Measurements from ENCODE around the gene RRP9. TPM values are rescaled to one million over a fixed set of nuclear protein-coding genes. Genes with fewer than 3 reads are reported as not detected.

RRP9 gene
- total and polyA plus RNA-seq, 2 donors (not counting 1 experiment from before 2014, with no cell fraction given): 10.6 to 19.7 TPM

- no peaks in the 10 kb centered on the region for H4K20me1 ChIP-seq (ENCODE audit: control insufficient read depth, extremely low read depth, insufficient read depth, low read length)
- no peaks in the 10 kb centered on the region for H3K79me2 ChIP-seq (ENCODE audit: control insufficient read depth, insufficient read depth, low read length)
- no peak overlapping the region for H3K4me2 ChIP-seq (ENCODE audit: extremely low read depth, insufficient read depth, low read length)
- no peaks in the 10 kb centered on the region for H3K9me3 ChIP-seq (ENCODE audit: control insufficient read depth, insufficient read depth, low read depth, low read length)
- no peak overlapping the region for H3K27ac ChIP-seq (ENCODE audit: insufficient read depth, low read length)
- no peak overlapping the region for H2AFZ ChIP-seq (ENCODE audit: low read length)
- DNase-seq (ENCODE audit: low read depth in 2 of 2): no peak
- H3K36me3 ChIP-seq (ENCODE audit: control insufficient read depth, insufficient read depth, low read length): peaks cover 11% of the 10 kb centered on the region
- H3K4me3 ChIP-seq (replicated peaks in 1 of 4; ENCODE audit: control extremely low read depth in 1 of 4, insufficient read depth in 1 of 4, low read depth in 3 of 4, low read length in 4 of 4): no peak overlapping the region
- H3K9ac ChIP-seq (ENCODE audit: insufficient read depth, low read length): no peak overlapping the region
- TF ChIP-seq EZH2 (IDR thresholded peaks at IDR 0.05; ENCODE audit: low read length, missing control alignments): no peak
- TF ChIP-seq CTCF (conservative IDR thresholded peaks at IDR 0.05 in 1 of 2, IDR thresholded peaks at IDR 0.05 in 1 of 2; ENCODE audit: low read depth in 1 of 2, low read length in 2 of 2): no peak
- peaks cover 5% of the 10 kb centered on the region for H3K27me3 ChIP-seq (ENCODE audit: control insufficient read depth, insufficient read depth, low read length)
- no peaks in the 10 kb centered on the region for H3K4me1 ChIP-seq (ENCODE audit: control insufficient read depth, extremely low read depth, insufficient read depth, low read length)
These were observed 16.0 kb upstream of the RRP9 start for GRCh38 chr3:51957520-51958205.

GRCh38 chr3:51955893-51956770 is 14.4 kb upstream of the RRP9 start:
- Histone ChIP-seq H3K27ac (ENCODE audit: insufficient read depth, low read length) (no peak overlapping the region), H4K20me1 (ENCODE audit: control insufficient read depth, extremely low read depth, insufficient read depth, low read length) (no peaks in the 10 kb centered on the region), H3K9me3 (ENCODE audit: control insufficient read depth, insufficient read depth, low read depth, low read length) (no peaks in the 10 kb centered on the region), H3K9ac (ENCODE audit: insufficient read depth, low read length) (no peak overlapping the region), H3K79me2 (ENCODE audit: control insufficient read depth, insufficient read depth, low read length) (no peaks in the 10 kb centered on the region), H3K4me2 (ENCODE audit: extremely low read depth, insufficient read depth, low read length) (peak overlapping the region; percentile 51), H2AFZ (ENCODE audit: low read length) (no peak overlapping the region), H3K27me3 (ENCODE audit: control insufficient read depth, insufficient read depth, low read length) (peaks cover 5% of the 10 kb centered on the region), H3K4me1 (ENCODE audit: control insufficient read depth, extremely low read depth, insufficient read depth, low read length) (no peaks in the 10 kb centered on the region), H3K36me3 (ENCODE audit: control insufficient read depth, insufficient read depth, low read length) (peaks cover 11% of the 10 kb centered on the region), H3K4me3 (replicated peaks in 1 of 4; ENCODE audit: control extremely low read depth in 1 of 4, insufficient read depth in 1 of 4, low read depth in 3 of 4, low read length in 4 of 4) (peak overlapping the region in 1 of 4 experiments; percentile 17)
- DNase-seq (ENCODE audit: low read depth in 2 of 2): peak; percentile 54 to 69
- peak; percentile 23 to 51 for TF ChIP-seq CTCF (conservative IDR thresholded peaks at IDR 0.05 in 1 of 2, IDR thresholded peaks at IDR 0.05 in 1 of 2; ENCODE audit: low read depth in 1 of 2, low read length in 2 of 2)
- TF ChIP-seq EZH2 (IDR thresholded peaks at IDR 0.05; ENCODE audit: low read length, missing control alignments): no peak

GRCh38 chr3:51955175-51955892 is 13.6 kb upstream of the RRP9 start, which contains the start of gene GPR62:
Gene GPR62, plus strand, starts transcription at chr3:51955381. Its CDS starts 272 bp downstream, at chr3:51955653.
- peaks cover 9% of the 10 kb centered on the region for H3K36me3 ChIP-seq (ENCODE audit: control insufficient read depth, insufficient read depth, low read length)
- no peak within 1 kb of the TSS for H3K9ac ChIP-seq (ENCODE audit: insufficient read depth, low read length)
- no peak for TF ChIP-seq CTCF (conservative IDR thresholded peaks at IDR 0.05 in 1 of 2, IDR thresholded peaks at IDR 0.05 in 1 of 2; ENCODE audit: low read depth in 1 of 2, low read length in 2 of 2)
- H3K9me3 ChIP-seq (ENCODE audit: control insufficient read depth, insufficient read depth, low read depth, low read length): no peaks in the 10 kb centered on the region
- H3K27ac ChIP-seq (ENCODE audit: insufficient read depth, low read length): no peak within 1 kb of the TSS
- peak within 1 kb of the TSS in 1 of 4 experiments; percentile 17 for H3K4me3 ChIP-seq (replicated peaks in 1 of 4; ENCODE audit: control extremely low read depth in 1 of 4, insufficient read depth in 1 of 4, low read depth in 3 of 4, low read length in 4 of 4)
- no peaks in the 10 kb centered on the region for H3K79me2 ChIP-seq (ENCODE audit: control insufficient read depth, insufficient read depth, low read length)
- H2AFZ ChIP-seq (ENCODE audit: low read length): no peak within 1 kb of the TSS
- peak within 1 kb of the TSS; percentile 51 for H3K4me2 ChIP-seq (ENCODE audit: extremely low read depth, insufficient read depth, low read length)
- no peaks in the 10 kb centered on the region for H3K4me1 ChIP-seq (ENCODE audit: control insufficient read depth, extremely low read depth, insufficient read depth, low read length)
- H3K27me3 ChIP-seq (ENCODE audit: control insufficient read depth, insufficient read depth, low read length): peaks cover 5% of the 10 kb centered on the region
- DNase-seq (ENCODE audit: low read depth in 2 of 2): no peak
- H4K20me1 ChIP-seq (ENCODE audit: control insufficient read depth, extremely low read depth, insufficient read depth, low read length): no peaks in the 10 kb centered on the region

All from fibroblast of lung (primary cell).